GM19193 (cell line): Measurements from ENCODE around the gene MAP7D1.

Source experiments
- POLR2A ChIP-seq: IDR thresholded peaks from 4 replicates; pipeline ENCODE4 v1.6.1; 2011; ENCODE audit not compliant: insufficient read depth, insufficient read length; ENCODE audit errors: extremely low read depth

The MAP7D1 gene

GRCh38 chr1:36168514-36168913 is 12.6 kb downstream of the MAP7D1 start:
- TF ChIP-seq POLR2A = no peak

GRCh38 chr1:36170643-36171412 is 14.9 kb downstream of the MAP7D1 start:
- TF ChIP-seq POLR2A = no peak

GRCh38 chr1:36172017-36172747 is 16.2 kb downstream of the MAP7D1 start:
- TF ChIP-seq POLR2A = no peak

- no peak for TF ChIP-seq POLR2A
These were observed 17.0 kb downstream of the MAP7D1 start for GRCh38 chr1:36172983-36173382.

- no peak for TF ChIP-seq POLR2A
These were observed 18.8 kb downstream of the MAP7D1 start for GRCh38 chr1:36174713-36175112.

GRCh38 chr1:36175137-36176095 is 19.5 kb downstream of the MAP7D1 start:
- TF ChIP-seq POLR2A = no peak

- no peak for TF ChIP-seq POLR2A
These were observed 20.4 kb downstream of the MAP7D1 start for GRCh38 chr1:36176106-36176949.

GRCh38 chr1:36177589-36178431 is 21.9 kb downstream of the MAP7D1 start:
- TF ChIP-seq POLR2A = no peak

- no peak for TF ChIP-seq POLR2A
These were observed 22.7 kb downstream of the MAP7D1 start for GRCh38 chr1:36178471-36179219.

GRCh38 chr1:36179220-36179600 is 23.2 kb downstream of the MAP7D1 start:
- no peak for TF ChIP-seq POLR2A

- no peak for TF ChIP-seq POLR2A
These were observed 26.8 kb downstream of the MAP7D1 start for GRCh38 chr1:36182734-36183133.

- TF ChIP-seq POLR2A = no peak
These were observed 27.4 kb downstream of the MAP7D1 start for GRCh38 chr1:36183309-36183856.
